Measurements from ENCODE around the gene RPL15.

DNA sequence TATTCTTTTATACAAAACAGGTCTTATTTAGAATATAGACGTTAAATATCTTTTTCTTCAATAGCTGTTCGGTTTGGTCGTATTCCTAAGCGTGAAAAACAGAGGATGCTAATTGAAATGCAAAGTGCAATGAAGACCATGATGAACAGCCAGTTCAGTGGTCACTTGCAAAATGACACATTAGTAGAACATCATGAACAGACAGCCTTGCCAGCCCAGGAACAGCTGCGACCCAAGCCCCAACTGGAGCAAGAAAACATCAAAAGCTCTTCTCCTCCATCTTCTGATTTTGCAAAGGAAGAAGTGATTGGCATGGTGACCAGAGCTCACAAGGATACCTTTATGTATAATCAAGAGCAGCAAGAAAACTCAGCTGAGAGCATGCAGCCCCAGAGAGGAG lies 45.0 kb downstream of the RPL15 start:
- TF ChIP-seq EZH2 (IDR thresholded peaks at IDR 0.05; ENCODE audit: insufficient read depth, low read length), result no peak
- TF ChIP-seq, protein P1, sequence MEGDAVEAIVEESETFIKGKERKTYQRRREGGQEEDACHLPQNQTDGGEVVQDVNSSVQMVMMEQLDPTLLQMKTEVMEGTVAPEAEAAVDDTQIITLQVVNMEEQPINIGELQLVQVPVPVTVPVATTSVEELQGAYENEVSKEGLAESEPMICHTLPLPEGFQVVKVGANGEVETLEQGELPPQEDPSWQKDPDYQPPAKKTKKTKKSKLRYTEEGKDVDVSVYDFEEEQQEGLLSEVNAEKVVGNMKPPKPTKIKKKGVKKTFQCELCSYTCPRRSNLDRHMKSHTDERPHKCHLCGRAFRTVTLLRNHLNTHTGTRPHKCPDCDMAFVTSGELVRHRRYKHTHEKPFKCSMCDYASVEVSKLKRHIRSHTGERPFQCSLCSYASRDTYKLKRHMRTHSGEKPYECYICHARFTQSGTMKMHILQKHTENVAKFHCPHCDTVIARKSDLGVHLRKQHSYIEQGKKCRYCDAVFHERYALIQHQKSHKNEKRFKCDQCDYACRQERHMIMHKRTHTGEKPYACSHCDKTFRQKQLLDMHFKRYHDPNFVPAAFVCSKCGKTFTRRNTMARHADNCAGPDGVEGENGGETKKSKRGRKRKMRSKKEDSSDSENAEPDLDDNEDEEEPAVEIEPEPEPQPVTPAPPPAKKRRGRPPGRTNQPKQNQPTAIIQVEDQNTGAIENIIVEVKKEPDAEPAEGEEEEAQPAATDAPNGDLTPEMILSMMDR (IDR thresholded peaks at IDR 0.05; ENCODE audit: insufficient read depth, low read depth, low read length), result no peak

Measured in astrocyte (in vitro differentiated cells and primary cell).